ENCODE measurements around the gene KCNIP4. TPM values are rescaled to one million over a fixed set of nuclear protein-coding genes. Genes with fewer than 3 reads are reported as not detected.

The KCNIP4 gene
- total and polyA plus RNA-seq, 9 of the 15 experiments (the other 6 are each of a cell fraction or from before 2014, with no cell fraction given), result 0.25 to 0.41 TPM; not detected in 7

GRCh38 chr4:21413807-21414370, 534.7 kb downstream of the KCNIP4 start:
- no peaks in the 10 kb centered on the region for H4K20me1 ChIP-seq (replicated peaks; ENCODE audit: control insufficient read depth, insufficient read depth, low read length)
- in situ Hi-C loops (cut with MboI) (no loop called here), intact Hi-C loops (cut with micrococcal nuclease) (no loop called here)
- no peaks in the 10 kb centered on the region for H3K36me3 ChIP-seq (ENCODE audit: control insufficient read depth, insufficient read depth, low read length)
- H3K9me3 ChIP-seq (replicated peaks; ENCODE audit: control insufficient read depth, insufficient read depth, low read depth, low read length), result no peaks in the 10 kb centered on the region
- no peak for DNase-seq (ENCODE audit: extremely low read depth in 1 of 4, low spot score in 3 of 4)
- H2AFZ ChIP-seq (ENCODE audit: low read depth, low read length), result no peak overlapping the region
- BruUV-seq (replicated peaks), result no TSS peak
- H3K4me3 ChIP-seq, result no peak overlapping the region
- WGBS (ENCODE audit: insufficient coverage, low coverage, missing lambda C conversion rate), result 1% methylated on average over 5 of the region's 5 CpGs
- FAIRE-seq, result no peak
- no peak for TF ChIP-seq GABPA (tag; conservative IDR thresholded peaks at IDR 0.05; ENCODE audit: low read depth)
- TF ChIP-seq HEY1 (CRISPR knock-in tag; IDR thresholded peaks at IDR 0.05; ENCODE audit: borderline replicate concordance), result no peak
- TF ChIP-seq NRF1 (conservative IDR thresholded peaks at IDR 0.05 in 1 of 2, IDR thresholded peaks at IDR 0.05 in 1 of 2), result no peak
- TF ChIP-seq SMAD4 (CRISPR knock-in tag; conservative IDR thresholded peaks at IDR 0.05), result no peak
- no peak for TF ChIP-seq THRAP3 (IDR thresholded peaks at IDR 0.05; ENCODE audit: borderline replicate concordance)
- no peak for TF ChIP-seq POLR2G (IDR thresholded peaks at IDR 0.05; ENCODE audit: low read depth, low read length)
- no peak for TF ChIP-seq SUPT5H (IDR thresholded peaks at IDR 0.05)
- TF ChIP-seq SMAD3 (CRISPR knock-in tag; conservative IDR thresholded peaks at IDR 0.05), result no peak
- TF ChIP-seq MCM2 (IDR thresholded peaks at IDR 0.05; ENCODE audit: low read depth), result no peak
- no peak for TF ChIP-seq ESRRB (CRISPR knock-in tag; IDR thresholded peaks at IDR 0.05; ENCODE audit: borderline replicate concordance)
- TF ChIP-seq ZBTB26 (CRISPR knock-in tag; IDR thresholded peaks at IDR 0.05), result no peak
- TF ChIP-seq HMG20A (CRISPR knock-in tag; conservative IDR thresholded peaks at IDR 0.05), result no peak
- TF ChIP-seq ZBTB8A (IDR thresholded peaks at IDR 0.05; ENCODE audit: partially characterized antibody), result no peak
- TF ChIP-seq FOXP4 (CRISPR knock-in tag; IDR thresholded peaks at IDR 0.05; ENCODE audit: borderline replicate concordance), result no peak
- TF ChIP-seq CSDE1 (IDR thresholded peaks at IDR 0.05), result no peak
- no peak for TF ChIP-seq ZNF121 (CRISPR knock-in tag; conservative IDR thresholded peaks at IDR 0.05)
- H3K9me1 ChIP-seq (ENCODE audit: control insufficient read depth, insufficient read depth, low read length), result no peaks in the 10 kb centered on the region
- no peak overlapping the region for H3K4me2 ChIP-seq (ENCODE audit: insufficient read depth, low read length)
- no peak overlapping the region for H3K27ac ChIP-seq (ENCODE audit: extremely low read depth, low read depth, low read length)
- no peak for ATAC-seq
- no peaks in the 10 kb centered on the region for H3K79me2 ChIP-seq (ENCODE audit: control insufficient read depth, insufficient read depth, low read length)
- no peak overlapping the region for H3K9ac ChIP-seq (ENCODE audit: insufficient read depth in 1 of 2, low read depth in 2 of 2, low read length in 2 of 2)
- POLR2A ChIA-PET, result no interaction called here
- no peaks in the 10 kb centered on the region for H3K4me1 ChIP-seq (replicated peaks in 1 of 2; ENCODE audit: control insufficient read depth in 2 of 2, insufficient read depth in 2 of 2, low read length in 2 of 2)
- CTCF ChIA-PET (ENCODE audit: low intra/inter-chr PET ratio), result no interaction called here
- no peaks in the 10 kb centered on the region for H3K27me3 ChIP-seq (ENCODE audit: control insufficient read depth in 2 of 2, insufficient read depth in 2 of 2, low read length in 2 of 2)
